K562 (cell line): Measurements from ENCODE around the gene SYVN1. TPM values are rescaled to one million over a fixed set of nuclear protein-coding genes. Genes with fewer than 3 reads are reported as not detected.
A peak's percentile ranks its signal among the peaks of the same experiment; 100 is the strongest.

Experiments used
- CREM ChIP-seq: IDR thresholded peaks from 2 replicates; pipeline ENCODE4 v1.6.1; 2014; ENCODE audit warnings: antibody characterized with exemption, low read depth
- MYNN ChIP-seq, 2 experiments: sonication (generic); formaldehyde crosslinking in 1 of 2; IDR thresholded peaks; 2 replicates each; pipeline versions ENCODE4 v1.5.0 to v1.6.1; 2016 to 2020; ENCODE audit warnings: antibody characterized with exemption in 1 of 2, missing genetic modification reagents in 1 of 2
- PHF21A ChIP-seq: fragments of 450-650 bp; IDR thresholded peaks from 2 replicates; pipeline ENCODE4 v1.6.1; 2017; ENCODE audit warnings: low read depth, borderline replicate concordance
- TAF9B ChIP-seq: fragments of 450-650 bp; IDR thresholded peaks from 2 replicates; pipeline ENCODE4 v1.6.1; 2018; ENCODE audit warnings: mild to moderate bottlenecking; ENCODE audit not compliant: partially characterized antibody
- ZFP91 ChIP-seq: sonication (generic); formaldehyde crosslinking; IDR thresholded peaks from 2 replicates; pipeline ENCODE4 v1.8.0; 2022; ENCODE audit warnings: mild to moderate bottlenecking, missing genetic modification reagents
- ZMIZ1 ChIP-seq, 2 experiments: fragments of 150-350 bp in 1 of 2; IDR thresholded peaks; 2 replicates each; pipeline ENCODE4 v1.6.1; 2012 to 2016; ENCODE audit warnings: low read depth in 2 of 2, low read length in 2 of 2, mild to moderate bottlenecking in 1 of 2, moderate library complexity in 1 of 2
- ZNF133 ChIP-seq: fragments of 250-450 bp; sonication (Bioruptor Pico); IDR thresholded peaks from 2 replicates; pipeline ENCODE4 v1.4.0; 2020; ENCODE audit warnings: mild to moderate bottlenecking
- polyA plus RNA-seq, 8 experiments: library from polyadenylated mRNA; depleted of rRNA in 4 of 8; stranded (reverse) in 5 of 8; unstranded in 3 of 8; fragments of >200 nt; fragmentation: Nextera tagmentation in 2 of 8; fragmentation: Illumina TruSeq in 1 of 8; extraction: Ambion mirVana in 2 of 8; extraction: Trizol in 1 of 8; gene quantifications; 2 replicates each; pipeline versions ENCODE4 v1.2.1 to v1.2.3, GENCODE V29; 2011 to 2014; ENCODE audit warnings: inconsistent platforms in 1 of 8, missing spikeins in 1 of 8
- total RNA-seq, 7 experiments: library from RNA; depleted of rRNA in 6 of 7; stranded (reverse); fragments of >200 nt in 6 of 7; fragmentation: Illumina TruSeq in 2 of 7; extraction: Trizol in 2 of 7; gene quantifications; 2 replicates each; pipeline versions ENCODE4 v1.2.1 to v1.2.3, GENCODE V29; 2011 to 2021; ENCODE audit warnings: low replicate concordance in 1 of 7

Gene SYVN1
- total and polyA plus RNA-seq, 9 of the 15 experiments (the other 6 are each of a cell fraction or from before 2014, with no cell fraction given), result 0.41 to 47.4 (median 9.9) TPM

GRCh38 chr11:65134952-65135632, 773 bp upstream of the SYVN1 start (continued):
- TF ChIP-seq ZMIZ1 (IDR thresholded peaks at IDR 0.05; ENCODE audit: low read depth in 2 of 2, low read length in 2 of 2) (no peak), CREM (peak; percentile 57; the same call in 1 of the 2 replicates), PHF21A (no peak), ZFP91 (CRISPR knock-in tag) (no peak), MYNN (IDR thresholded peaks at IDR 0.05) (no peak), MYNN (CRISPR knock-in tag; IDR thresholded peaks at IDR 0.05) (no peak), ZNF133 (CRISPR knock-in tag) (no peak), TAF9B (no peak)
